ENCODE results near the gene TFE3.

Gene TFE3

GRCh38 chrX:49043220-49043986, at the start of gene TFE3:
TFE3 (minus strand) TSS chrX:49043357; CDS start chrX:49043226, 131 bp downstream.
- DNase-seq = peak; percentile 92

GRCh38 chrX:49089553-49089952, 46.4 kb upstream of the TFE3 start:
- no peak for DNase-seq

- DNase-seq = no peak
Measured at GRCh38 chrX:49082271-49082871, 39.2 kb upstream of the TFE3 start.

GRCh38 chrX:49079489-49080428, 36.6 kb upstream of the TFE3 start, which contains the start of gene WDR45:
WDR45 (minus strand) TSS chrX:49079887; CDS start chrX:49078095, 1,792 bp downstream.
- DNase-seq = peak; percentile 65

- DNase-seq = no peak
Measured at GRCh38 chrX:49077941-49078340, 34.8 kb upstream of the TFE3 start.

- DNase-seq = no peak
Measured at GRCh38 chrX:49075347-49075746, 32.2 kb upstream of the TFE3 start.

GRCh38 chrX:49073601-49074575, 30.7 kb upstream of the TFE3 start, which contains the start of gene PRAF2:
PRAF2 (minus strand) TSS chrX:49074002; CDS start chrX:49073987, 15 bp downstream.
- DNase-seq = peak; percentile 85

GRCh38 chrX:49072712-49073095, 29.5 kb upstream of the TFE3 start:
- DNase-seq = no peak

GRCh38 chrX:49071877-49072711, 28.9 kb upstream of the TFE3 start:
- no peak for DNase-seq

GRCh38 chrX:49070988-49071387, 27.8 kb upstream of the TFE3 start:
- DNase-seq = no peak

GRCh38 chrX:49069038-49069437, 25.9 kb upstream of the TFE3 start:
- DNase-seq = no peak

- no peak for DNase-seq
Measured at GRCh38 chrX:49067285-49068120, 24.3 kb upstream of the TFE3 start.

- DNase-seq = no peak
Measured at GRCh38 chrX:49066690-49067089, 23.5 kb upstream of the TFE3 start.

GRCh38 chrX:49066278-49066677, 23.1 kb upstream of the TFE3 start:
- DNase-seq = no peak

- DNase-seq = no peak
Measured at GRCh38 chrX:49064735-49065134, 21.6 kb upstream of the TFE3 start.

- DNase-seq = no peak
Measured at GRCh38 chrX:49064303-49064702, 21.1 kb upstream of the TFE3 start.

GRCh38 chrX:49063715-49064114, 20.6 kb upstream of the TFE3 start:
- no peak for DNase-seq

- no peak for DNase-seq
Measured at GRCh38 chrX:49061916-49062315, 18.8 kb upstream of the TFE3 start.

GRCh38 chrX:49061490-49061889, 18.3 kb upstream of the TFE3 start:
- no peak for DNase-seq

- DNase-seq = no peak
Measured at GRCh38 chrX:49060914-49061313, 17.8 kb upstream of the TFE3 start.
